ENCODE data around the gene PECR.

DNA sequence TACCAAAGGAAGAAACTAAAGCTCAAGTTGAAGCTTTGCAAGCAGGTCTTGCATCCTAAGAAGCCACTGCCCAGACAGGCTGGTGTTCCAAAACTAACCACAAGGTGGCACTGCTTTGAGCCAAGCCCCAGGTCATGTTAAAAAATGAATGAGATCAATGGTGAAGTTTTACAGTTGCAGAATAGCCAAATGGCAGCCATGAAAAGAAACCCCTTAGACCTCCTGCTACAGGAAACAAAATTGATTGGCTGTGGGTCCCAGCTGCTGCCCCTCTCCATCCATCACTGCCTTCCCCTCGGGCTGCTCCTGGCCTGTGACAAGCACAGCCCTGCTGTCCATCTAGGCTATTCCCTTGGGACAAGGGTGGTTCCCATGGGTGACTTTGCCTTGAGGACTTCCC is 47.5 kb downstream of the PECR start:
- no peak for TF ChIP-seq POLR2A (IDR thresholded peaks at IDR 0.05)
- TF ChIP-seq, protein P1, sequence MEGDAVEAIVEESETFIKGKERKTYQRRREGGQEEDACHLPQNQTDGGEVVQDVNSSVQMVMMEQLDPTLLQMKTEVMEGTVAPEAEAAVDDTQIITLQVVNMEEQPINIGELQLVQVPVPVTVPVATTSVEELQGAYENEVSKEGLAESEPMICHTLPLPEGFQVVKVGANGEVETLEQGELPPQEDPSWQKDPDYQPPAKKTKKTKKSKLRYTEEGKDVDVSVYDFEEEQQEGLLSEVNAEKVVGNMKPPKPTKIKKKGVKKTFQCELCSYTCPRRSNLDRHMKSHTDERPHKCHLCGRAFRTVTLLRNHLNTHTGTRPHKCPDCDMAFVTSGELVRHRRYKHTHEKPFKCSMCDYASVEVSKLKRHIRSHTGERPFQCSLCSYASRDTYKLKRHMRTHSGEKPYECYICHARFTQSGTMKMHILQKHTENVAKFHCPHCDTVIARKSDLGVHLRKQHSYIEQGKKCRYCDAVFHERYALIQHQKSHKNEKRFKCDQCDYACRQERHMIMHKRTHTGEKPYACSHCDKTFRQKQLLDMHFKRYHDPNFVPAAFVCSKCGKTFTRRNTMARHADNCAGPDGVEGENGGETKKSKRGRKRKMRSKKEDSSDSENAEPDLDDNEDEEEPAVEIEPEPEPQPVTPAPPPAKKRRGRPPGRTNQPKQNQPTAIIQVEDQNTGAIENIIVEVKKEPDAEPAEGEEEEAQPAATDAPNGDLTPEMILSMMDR (IDR thresholded peaks at IDR 0.05): peak; percentile 77 to 94 (median 90)

All from right lobe of liver (tissue), 4 donors.